ENCODE results near the gene VWA8. TPM values are rescaled to one million over a fixed set of nuclear protein-coding genes. Genes with fewer than 3 reads are reported as not detected.
"Not testable (repeated sequence)": the region's sequence is repeated elsewhere in the genome, so short reads cannot be mapped to it uniquely, and the experiment has no call there.

The VWA8 gene
- polyA plus RNA-seq, 1 experiment, result 12.4 TPM

DNA sequence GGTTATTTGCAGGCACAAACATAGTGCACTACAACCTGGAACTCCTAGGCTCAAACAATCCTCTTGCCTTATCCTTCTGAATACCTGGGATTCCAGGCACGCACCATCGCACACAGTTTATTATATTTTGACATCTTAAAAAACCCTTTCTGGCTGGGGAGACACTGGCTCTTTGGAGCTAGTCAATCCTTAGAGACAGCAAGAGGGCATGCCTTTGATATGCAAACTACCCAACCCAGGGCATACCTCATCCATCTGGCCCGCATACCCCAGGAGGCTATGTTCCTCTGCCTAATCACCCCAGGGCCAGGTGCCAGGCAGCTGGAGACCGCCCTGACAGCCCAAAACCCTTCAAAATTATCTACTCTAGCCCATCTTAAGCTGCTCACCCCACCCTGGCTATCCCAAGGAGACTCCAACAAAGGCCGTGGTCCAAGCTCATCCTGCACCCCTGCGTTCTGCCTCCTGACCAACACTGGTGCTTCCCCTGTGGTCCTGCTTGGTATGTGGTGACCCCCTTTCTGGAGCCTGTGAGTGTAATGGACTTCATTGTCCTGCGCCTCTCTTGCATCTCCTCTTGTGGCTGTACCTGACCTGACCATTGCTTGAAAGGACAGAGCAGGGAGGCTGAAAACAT is 417.1 kb downstream of the VWA8 start:
- CTCF ChIA-PET, result no interaction called here
- Histone ChIP-seq H3K27ac (ENCODE audit: low read depth, low read length) (no peak overlapping the region), H3K9me3 (ENCODE audit: control insufficient read depth, insufficient read depth, low read length) (peaks cover 9% of the 10 kb centered on the region), H3K4me3 (ENCODE audit: low read depth, low read length) (no peak overlapping the region), H3K27me3 (ENCODE audit: control insufficient read depth, insufficient read depth, low read length) (no peaks in the 10 kb centered on the region)
- POLR2A ChIA-PET, result no interaction called here
- DNase-seq (ENCODE audit: low read depth, low spot score), result no peak
- TF ChIP-seq, protein P1, sequence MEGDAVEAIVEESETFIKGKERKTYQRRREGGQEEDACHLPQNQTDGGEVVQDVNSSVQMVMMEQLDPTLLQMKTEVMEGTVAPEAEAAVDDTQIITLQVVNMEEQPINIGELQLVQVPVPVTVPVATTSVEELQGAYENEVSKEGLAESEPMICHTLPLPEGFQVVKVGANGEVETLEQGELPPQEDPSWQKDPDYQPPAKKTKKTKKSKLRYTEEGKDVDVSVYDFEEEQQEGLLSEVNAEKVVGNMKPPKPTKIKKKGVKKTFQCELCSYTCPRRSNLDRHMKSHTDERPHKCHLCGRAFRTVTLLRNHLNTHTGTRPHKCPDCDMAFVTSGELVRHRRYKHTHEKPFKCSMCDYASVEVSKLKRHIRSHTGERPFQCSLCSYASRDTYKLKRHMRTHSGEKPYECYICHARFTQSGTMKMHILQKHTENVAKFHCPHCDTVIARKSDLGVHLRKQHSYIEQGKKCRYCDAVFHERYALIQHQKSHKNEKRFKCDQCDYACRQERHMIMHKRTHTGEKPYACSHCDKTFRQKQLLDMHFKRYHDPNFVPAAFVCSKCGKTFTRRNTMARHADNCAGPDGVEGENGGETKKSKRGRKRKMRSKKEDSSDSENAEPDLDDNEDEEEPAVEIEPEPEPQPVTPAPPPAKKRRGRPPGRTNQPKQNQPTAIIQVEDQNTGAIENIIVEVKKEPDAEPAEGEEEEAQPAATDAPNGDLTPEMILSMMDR (IDR thresholded peaks at IDR 0.05; ENCODE audit: low read depth, low read length), result no peak

DNA sequence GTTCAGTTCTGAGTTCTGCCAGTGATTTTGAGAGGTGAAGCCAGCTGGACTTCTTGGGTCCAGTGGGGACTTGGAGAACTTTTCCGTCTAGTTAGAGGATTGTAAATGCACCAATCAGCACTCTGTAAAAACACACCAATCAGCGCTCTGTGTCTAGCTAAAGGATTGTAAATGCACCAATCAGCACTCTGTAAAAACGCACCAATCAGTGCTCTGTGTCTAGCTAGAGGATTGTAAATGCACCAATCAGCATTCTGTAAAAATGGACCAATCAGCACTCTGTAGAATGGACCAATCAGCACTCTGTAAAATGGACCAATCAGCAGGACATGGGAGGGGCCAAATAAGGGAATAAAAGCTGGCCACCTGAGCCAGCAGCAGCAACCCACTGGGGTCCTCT is 418.1 kb downstream of the VWA8 start:
- CTCF ChIA-PET; H3K4me3 ChIP-seq (ENCODE audit: low read depth, low read length); H3K27me3 ChIP-seq (ENCODE audit: control insufficient read depth, insufficient read depth, low read length); H3K9me3 ChIP-seq (ENCODE audit: control insufficient read depth, insufficient read depth, low read length); DNase-seq (ENCODE audit: low read depth, low spot score); POLR2A ChIA-PET; H3K27ac ChIP-seq (ENCODE audit: low read depth, low read length): not testable (repeated sequence)

DNA sequence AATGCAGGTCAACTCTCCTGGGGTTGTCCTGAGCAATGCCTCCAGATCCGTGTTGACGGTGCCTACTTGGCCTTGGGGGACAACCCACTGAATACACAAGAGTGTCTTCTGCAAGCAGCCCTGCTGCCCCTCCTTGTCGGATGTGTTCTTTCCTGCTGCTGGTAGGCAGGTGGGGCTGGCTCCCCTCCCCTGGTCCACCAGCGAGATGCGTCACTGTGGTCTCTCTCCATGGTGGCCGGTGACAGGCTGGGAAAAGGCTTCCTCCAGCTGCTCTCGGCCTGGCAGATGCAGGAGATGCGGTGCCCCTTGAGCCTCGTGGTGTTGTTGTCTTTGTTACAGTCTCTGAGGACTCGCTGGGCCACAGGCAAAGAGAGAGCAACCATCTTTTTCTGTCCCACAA is 418.6 kb downstream of the VWA8 start:
- CTCF ChIA-PET, result no interaction called here
- Histone ChIP-seq H3K27me3 (ENCODE audit: control insufficient read depth, insufficient read depth, low read length) (no peaks in the 10 kb centered on the region), H3K4me3 (ENCODE audit: low read depth, low read length) (no peak overlapping the region), H3K9me3 (ENCODE audit: control insufficient read depth, insufficient read depth, low read length) (peaks cover 9% of the 10 kb centered on the region), H3K27ac (ENCODE audit: low read depth, low read length) (no peak overlapping the region)
- POLR2A ChIA-PET, result no interaction called here
- TF ChIP-seq, protein P1 (IDR thresholded peaks at IDR 0.05; ENCODE audit: low read depth, low read length), result no peak
- DNase-seq (ENCODE audit: low read depth, low spot score), result no peak

DNA sequence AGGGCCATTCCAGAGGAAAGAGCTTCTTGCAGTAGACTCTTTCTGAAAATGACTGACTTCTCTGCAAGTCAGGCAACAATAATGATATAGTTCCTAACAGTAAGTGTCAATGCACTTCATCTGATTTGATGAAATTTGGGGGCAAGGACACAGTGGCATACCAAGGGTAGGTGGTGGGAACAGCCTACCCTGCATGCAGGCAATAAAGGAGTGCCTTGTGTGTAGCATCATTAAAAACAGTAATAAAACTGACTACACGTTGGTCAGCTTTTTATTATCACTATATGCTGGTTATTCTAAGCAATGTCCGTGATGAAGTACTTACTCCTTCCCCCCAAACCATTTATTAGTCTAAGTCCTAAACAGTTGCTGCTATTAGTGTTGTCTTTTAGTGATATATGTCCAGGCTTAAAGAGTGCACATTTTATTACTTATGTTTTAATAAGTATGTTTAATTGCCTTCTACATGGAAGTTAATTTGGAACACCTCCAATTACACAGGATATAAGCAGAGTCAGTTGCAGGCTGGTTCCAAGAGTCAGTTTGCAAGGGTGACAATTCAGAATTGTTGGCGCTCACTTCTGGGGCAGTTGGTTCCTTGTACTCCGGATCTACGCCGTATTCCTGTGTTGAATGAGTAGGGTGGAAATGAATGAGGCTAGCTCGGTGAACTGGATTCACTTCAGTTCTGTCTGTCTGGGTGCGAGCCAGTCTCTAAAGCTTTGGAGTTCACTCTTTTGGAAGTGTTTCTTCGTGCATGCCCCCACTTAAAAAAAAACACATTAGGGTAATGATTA is 419.6 kb downstream of the VWA8 start:
- Histone ChIP-seq H3K27me3 (ENCODE audit: control insufficient read depth, insufficient read depth, low read length) (no peaks in the 10 kb centered on the region), H3K4me3 (ENCODE audit: low read depth, low read length) (no peak overlapping the region), H3K27ac (ENCODE audit: low read depth, low read length) (no peak overlapping the region), H3K9me3 (ENCODE audit: control insufficient read depth, insufficient read depth, low read length) (peaks cover 9% of the 10 kb centered on the region)
- CTCF ChIA-PET, result no interaction called here
- DNase-seq (ENCODE audit: low read depth, low spot score), result no peak
- TF ChIP-seq, protein P1 (IDR thresholded peaks at IDR 0.05; ENCODE audit: low read depth, low read length), result no peak
- POLR2A ChIA-PET, result no interaction called here

DNA sequence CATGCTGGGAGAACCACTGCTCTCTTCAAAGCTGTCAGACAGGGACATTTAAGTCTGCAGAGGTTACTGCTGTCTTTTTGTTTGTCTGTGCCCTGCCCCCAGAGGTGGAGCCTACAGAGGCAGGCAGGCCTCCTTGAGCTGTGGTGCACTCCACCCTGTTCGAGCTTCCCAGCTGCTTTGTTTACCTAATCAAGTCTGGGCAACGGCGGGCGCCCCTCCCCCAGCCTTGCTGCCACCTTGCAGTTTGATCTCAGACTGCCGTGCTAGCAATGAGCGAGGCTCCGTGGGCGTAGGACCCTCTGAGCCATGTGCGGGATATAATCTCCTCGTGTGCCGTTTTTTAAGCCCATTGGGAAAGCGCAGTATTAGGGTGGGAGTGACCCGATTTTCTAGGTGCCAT is 420.7 kb downstream of the VWA8 start:
- CTCF ChIA-PET; DNase-seq (ENCODE audit: low read depth, low spot score); H3K27me3 ChIP-seq (ENCODE audit: control insufficient read depth, insufficient read depth, low read length); POLR2A ChIA-PET; H3K4me3 ChIP-seq (ENCODE audit: low read depth, low read length); H3K27ac ChIP-seq (ENCODE audit: low read depth, low read length); H3K9me3 ChIP-seq (ENCODE audit: control insufficient read depth, insufficient read depth, low read length): not testable (repeated sequence)
